ENCODE results near the gene NCOA7.

The NCOA7 gene

DNA sequence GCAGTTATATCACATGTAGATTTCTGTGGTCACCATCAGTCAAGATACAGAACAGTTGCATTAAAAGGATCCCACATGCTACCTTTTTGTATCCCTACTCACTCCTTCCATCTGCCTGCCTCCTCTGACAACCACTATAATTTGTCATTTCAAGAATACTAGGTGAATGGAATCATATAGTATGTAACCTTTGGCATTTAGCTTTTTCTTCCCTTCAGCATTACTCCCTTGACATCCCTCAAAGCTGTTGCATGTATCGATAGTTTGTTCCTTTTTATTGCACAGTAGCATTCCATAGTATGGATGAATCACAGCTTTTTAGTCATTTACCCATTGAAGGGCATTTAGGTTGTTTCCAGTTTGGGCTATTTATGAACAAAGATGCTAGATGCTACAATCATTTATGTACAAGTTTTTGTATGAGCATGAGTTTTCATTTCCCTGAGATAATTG lies 26.1 kb downstream of the NCOA7 start:
- DNase-seq, result no peak

DNA sequence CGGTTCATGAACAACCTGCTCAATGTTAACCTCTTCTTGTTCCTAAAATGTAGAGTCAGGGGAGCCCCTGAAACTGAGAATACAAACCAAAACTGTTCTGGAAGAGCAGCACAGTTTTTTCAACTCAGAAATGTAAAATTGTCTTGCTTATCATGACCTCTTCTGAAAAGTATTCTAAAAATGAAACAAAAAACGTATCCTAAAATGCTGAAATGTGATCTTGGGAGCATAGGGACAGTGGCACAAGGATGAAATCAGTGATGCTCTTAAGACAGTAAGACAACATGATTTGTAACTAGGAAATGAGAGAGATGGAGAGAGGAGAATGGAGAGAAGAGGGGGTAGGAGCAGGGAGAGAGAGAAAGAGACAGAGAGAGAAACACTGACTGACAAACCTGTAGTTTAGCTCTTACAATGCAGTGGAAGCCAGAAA lies 27.5 kb downstream of the NCOA7 start:
- no peak for DNase-seq

DNA sequence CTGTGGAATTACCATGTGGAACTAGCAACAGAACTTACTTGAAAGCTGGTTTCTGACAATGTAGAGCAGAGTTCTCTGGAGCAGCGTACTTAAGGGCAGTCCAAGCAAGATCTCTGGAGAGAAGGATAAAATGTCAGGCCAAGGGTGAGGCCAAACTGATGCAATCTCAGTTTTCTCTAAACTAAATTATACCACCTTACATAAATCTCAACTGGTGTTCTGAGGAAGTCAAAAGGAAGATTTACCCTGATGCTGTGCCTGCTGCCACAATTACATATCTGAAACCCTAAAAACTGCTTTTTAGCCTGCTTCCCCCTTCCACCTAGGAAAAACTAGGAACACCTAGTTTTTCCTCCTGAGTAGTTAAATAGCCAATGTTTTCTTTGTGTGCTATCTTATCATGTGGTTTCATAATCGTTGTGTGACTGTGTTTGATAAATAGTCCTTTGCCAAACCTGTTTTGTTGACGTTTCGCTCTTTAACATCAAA lies 28.1 kb downstream of the NCOA7 start:
- DNase-seq, result no peak

DNA sequence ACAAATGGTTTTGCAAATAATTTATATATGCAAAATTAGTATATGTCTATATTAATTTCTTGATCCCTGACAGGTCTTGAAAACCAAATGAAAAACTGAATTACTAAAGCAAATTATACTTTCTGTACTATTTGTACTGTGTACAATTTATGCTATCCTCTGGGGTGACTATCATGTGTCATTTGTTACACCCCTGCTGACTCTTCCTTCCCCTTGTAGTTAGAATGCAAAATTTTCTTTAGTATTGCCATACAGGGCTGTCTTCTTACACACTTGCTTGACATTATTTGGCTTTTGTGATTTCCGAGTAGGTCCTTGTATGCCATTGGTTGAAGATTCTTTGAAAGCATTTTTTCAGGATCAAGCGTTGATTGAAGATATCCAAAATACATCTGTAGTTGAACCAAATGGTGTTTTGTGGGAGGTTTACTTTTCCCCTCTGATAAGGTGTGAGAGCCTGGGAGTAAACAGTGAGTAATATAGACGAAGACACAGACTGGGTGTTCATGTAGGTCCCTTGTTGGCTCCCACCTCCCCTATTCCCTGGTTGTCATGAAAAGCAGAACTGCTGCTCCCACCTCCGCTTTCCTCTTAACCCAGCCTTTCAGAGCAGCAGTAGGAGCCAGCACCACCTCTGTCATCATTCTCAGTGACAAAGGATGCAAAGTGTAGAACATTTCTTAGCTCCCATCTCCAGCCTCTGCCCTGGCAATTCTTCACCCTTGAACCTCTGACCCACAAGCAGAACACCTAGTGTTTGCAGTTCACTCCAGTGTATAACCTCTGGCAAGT lies 29.0 kb downstream of the NCOA7 start:
- no peak for DNase-seq

DNA sequence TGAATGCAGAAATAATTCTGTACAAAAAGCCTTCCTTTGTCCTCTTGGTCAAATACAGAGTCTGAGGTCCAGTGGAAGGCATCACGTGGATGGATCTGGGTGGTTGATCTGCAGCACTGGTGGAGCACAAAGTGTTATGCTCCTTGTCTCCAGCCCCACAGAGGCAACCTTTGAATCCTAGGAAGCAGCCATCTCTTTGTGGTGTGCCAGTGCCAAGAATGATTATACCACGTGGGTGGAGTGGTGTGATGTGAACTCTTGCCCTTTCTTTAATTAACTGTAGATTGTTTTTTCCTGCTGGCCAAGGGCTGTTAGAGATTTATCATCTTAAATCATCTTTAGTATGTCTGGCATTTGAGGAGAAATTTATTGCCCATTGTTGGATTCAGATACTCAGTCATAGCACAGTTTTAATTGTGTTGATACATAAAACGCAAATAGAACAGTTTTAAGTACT lies 31.1 kb downstream of the NCOA7 start:
- DNase-seq, result no peak

DNA sequence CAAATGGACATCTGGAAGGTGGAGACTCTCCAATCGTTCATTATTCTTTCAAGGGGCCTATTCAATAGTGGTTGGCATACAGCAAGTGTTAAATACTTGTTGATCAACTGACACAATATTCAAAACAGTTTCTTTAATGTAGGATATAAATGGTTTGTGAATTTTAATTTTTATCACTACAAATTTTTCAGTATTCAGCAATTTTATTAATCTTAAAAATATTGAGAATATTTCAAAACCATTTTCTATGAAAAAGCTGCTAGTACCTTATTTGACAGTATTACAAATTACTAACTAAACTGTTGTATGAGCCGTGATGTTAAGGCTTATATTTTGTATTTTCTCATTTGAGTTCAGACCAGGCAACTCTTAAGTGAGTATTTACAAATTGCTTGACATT lies 32.4 kb downstream of the NCOA7 start:
- DNase-seq, result no peak

DNA sequence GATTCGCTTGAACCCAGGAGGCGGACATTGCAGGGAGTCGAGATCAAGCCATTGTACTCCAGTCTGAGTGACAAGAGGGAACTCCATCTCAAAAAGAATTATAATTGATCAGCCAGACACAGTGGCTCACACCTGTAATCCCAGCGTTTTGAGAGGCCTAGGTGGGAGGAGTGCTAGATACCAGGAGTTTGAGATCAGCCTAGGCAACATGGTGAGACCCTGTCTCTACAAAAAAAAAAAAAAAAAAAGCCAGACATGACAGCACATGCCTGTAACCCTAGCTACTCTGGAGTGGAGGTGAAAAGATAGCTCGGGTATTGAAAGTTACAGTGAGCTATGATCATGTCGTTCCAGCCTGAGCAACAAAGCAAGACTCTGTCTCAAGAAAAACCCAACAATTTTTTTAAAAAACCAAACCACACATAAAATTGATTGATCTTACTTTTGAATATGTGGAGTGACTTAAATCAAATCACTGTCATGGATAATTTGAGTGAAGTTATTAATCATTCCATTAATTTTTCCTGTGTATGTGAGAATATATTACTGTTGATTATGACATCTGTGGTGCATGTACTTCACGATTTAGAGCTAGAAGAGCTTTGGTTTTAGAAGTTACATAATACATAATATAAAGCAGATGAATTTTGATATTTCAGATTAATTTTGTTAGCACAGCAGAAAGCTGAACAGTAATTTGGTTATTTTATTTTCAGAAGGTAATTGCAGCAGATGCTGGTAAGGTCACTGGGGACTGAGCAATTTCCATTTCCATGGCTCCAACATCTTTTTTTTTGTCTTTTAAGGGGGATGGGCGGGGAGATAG lies 34.4 kb downstream of the NCOA7 start:
- DNase-seq, result no peak

DNA sequence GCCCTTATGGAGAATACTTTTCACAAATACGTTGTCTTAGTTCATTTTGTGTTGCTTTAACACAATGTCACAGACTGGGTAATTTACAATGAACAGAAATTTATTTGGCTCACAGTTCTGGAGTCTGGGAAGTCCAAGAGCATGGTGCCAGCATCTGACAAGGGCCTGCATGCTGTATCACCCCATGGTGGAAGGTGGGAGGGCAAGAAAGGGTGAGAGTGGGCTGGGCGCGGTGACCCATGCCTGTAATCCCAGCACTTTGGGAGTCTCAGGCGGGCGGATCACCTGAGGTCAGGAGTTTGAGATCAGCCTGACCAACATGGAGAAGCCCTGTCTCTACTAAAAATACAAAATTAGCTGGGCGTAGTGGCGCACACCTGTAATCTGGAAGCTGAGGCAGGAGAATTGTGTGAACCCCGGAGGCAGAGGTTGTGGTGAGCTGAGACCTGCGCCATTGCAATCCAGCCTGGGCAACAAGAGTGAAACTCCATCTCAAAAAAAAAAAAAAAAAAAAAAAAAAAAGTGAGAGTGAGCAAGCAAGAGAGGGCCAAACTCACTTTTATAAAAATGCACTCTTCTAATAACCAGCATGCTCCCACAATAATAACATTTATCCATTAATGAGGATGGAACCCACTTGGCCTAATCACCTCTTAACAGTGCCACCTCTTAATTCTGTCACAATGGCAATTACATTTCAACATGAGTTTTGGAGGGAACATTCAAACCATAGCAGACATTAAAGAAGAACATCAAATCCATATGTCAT lies 36.1 kb downstream of the NCOA7 start:
- DNase-seq, result no peak

DNA sequence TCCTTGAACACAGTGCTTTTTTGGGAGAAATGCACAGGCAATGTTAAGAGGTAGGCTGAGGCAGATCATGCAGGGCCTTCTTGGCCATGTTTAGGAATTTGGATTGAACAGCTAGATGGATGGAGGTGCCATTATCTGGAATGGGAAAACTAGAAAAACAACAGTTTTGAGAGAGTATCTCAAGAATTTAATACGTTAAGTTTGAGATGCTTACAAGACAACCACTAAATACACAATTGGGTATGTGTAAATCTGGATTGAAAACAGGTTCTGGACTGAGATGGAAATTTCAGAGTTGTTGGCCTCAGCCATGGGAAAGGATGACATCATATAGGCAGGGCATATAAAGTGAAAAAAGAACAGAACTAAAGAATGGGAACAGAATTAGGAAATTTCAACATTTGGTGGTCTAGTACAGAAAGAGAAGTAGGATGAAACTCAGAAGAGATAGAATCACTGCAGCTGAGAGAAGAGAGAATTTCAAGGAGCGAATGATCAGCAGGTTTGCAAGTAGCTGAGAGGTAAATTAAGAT lies 37.1 kb downstream of the NCOA7 start:
- no peak for DNase-seq

DNA sequence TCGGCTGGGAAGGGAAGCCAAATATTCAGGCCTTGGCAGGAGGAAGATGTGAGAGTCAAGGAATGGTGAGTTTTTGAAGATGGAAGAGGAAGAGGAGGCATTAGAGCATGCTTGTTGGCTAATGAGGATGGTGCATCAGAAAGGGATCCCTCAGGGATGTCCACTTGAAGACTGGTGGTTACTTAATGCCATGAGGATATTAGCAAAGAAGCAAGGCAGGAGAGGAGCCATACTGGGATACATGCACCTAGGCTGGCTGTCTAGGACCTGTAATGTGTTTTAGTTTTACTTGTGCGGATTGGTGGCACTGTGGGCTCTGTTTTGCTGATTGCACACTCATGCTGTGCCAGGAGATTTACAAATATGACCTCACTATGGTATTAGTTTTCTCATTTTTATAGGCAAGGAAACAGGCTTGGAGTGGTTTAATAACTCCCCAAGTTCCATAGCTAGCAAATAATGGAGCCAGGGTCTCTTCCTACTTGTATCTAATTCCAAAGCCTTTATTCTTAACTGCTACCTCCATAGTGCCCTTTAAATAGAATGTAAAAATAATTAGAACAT lies 37.8 kb downstream of the NCOA7 start:
- DNase-seq, result no peak

DNA sequence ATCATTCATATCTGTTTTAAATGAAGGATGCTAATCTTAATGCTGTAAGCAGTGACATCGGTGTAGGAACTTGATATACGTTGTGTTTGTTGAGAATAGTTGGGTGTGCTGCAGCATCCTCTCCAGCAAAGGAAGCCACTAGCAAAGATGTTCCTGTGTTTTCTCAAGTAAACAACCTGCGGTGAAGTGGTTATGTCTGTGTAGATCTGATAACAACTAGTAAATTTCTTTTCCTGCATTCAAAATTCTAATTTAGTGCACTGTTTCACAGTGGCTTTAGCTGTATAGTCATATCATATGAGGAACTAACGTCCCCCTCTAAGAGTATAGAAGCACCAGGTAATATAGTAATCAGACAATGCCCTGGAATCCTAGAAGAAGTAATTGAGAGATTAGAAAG lies 38.7 kb downstream of the NCOA7 start:
- DNase-seq, result no peak

DNA sequence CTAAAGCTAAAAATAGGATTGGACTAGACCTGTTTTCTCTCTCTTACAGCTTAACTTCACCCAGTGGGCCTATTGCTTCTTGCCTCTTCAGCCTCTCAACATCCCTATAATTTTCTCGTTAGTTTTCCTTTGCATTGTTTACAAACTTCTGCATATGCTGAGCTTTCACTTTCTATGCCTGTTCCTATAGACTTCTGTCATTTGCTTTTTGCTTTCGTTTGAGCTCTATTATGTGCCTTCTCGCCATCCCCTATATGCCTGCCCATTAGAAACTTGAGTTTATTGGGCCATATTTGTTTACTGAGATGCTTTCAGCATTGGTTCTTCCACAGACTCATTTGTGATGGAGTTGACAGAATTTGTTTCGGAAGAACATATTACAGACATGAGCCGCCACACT lies 40.9 kb downstream of the NCOA7 start:
- no peak for DNase-seq

DNA sequence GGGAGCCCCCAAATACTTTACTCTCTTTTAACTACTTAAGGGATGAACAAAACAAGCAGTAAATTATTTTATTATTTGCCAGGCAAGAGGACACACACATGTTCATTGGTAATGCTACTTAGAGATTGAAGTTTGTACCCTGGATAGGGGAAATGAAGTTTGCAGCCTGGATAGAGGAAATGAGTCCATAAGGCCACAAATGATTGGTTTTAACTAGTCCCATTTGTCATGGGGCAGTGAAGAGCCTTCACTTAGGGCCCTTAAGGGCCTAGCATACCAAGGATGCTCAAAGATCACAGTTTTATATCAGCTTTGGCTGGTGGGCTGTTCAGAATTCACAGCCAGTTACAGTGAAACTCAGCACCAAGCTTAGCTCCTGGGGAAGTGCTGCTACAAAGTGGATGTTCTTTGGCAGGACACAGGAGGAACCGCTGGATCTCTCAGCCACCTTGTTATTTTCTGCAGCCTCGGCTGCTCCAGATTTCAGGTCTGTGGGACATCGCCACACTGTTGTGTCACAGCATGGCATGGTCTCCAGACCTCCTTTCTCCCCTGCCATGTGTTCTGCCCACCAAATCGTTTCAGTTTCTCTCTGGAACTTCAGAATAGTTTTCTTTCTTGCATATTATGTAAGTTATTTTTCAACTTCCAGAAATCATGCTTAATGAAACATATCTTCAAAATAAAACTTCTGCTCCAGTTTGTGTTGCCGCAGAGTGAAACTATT lies 41.8 kb downstream of the NCOA7 start:
- no peak for DNase-seq

DNA sequence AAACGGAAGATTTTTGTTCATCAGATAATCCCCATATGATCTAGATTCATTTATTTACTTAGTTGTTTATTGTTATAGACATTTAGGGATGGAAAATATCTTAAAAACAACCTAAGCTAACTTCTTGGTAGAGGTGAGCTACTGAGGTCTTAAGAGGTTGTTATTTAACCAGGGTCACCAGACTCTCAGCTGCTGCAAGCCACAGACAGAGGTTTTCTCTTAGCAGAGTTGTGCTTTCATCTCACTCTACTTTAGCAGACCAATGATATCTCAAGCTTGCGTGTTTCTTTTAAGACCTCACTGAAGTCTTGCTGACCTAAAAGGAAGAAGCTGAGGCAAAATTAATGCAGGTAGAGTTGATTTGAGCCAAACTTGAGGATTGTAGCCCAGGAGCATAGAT lies 43.6 kb downstream of the NCOA7 start:
- DNase-seq, result no peak

DNA sequence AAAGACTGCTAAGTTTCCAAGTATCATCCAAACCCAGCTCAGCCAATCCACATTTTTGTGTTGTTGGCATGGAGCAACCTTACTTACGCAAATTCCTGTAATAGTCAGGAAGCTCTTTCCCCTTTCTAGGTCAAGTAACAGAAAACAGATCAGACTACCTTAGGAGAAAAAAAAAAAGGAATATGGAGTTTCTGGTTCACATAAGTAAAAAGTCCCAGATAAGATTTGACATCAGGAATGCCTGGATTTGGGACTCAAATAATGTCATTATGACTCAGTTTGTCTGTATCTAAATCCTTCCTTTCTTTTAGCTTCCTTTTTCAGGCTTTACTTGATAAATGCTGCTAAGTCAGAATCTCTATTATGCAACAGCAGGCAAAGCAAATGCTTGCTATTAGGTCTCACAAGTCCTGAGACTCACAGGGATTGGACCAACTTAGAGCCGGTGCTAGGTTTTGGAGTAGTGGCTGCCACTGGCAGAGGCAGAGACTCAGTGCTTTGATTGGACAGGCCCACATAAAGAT lies 44.5 kb downstream of the NCOA7 start:
- no peak for DNase-seq

DNA sequence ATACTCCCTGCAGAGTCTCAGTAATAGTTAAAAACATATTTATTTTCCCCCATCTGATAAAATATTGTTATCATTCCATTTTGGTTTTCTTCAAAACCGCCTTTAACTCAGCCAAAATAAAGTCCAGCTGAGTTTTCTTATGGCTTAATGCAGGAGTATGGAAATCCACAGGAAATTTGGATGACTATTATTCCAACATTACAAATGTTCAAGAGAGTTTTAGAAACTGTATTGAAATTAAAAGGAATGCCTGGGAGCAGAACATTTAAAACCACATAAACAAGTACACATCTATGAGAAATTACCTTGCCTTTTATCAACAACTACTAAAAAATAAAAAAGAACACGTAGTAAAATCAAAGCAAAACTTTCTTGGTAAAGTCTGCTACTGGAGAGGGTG lies 45.7 kb downstream of the NCOA7 start:
- DNase-seq, result no peak

DNA sequence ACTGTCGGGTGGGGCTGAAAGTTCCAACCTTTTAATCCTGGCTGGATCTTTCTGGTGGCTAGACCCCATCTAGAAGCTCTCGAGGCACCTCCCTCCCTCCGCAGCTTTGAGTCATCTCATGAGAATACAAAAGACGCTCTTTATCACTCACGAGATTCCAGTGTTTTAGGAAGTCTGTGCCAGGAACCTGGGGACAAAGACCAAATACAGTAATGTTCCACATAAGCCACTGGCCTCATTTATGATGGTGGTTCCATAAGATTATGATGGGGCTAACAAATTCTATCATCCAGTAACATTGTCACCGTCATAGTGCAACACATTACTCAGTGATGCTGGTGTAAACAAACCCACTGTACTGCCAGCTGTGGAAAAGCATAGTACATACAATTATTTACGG lies 48.7 kb downstream of the NCOA7 start:
- no peak for DNase-seq

DNA sequence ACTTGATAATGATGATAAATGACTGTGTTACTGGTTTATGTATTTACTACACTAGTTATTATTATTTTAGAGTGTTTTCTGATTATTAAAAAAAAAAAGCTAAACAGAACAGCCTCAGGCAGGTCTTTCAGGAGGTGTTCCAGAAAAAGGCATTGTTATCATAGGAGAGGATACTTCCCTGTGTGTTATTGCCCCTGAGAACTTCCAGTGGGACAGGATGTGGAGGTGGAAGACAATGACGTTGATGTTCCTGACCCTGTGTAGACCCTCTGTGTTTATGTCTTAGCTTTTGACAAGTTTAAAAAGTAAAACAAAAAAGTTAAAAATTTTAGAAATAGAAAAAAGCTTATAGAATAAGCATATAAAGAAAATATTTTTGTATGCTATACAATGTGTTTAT lies 49.1 kb downstream of the NCOA7 start:
- no peak for DNase-seq

DNA sequence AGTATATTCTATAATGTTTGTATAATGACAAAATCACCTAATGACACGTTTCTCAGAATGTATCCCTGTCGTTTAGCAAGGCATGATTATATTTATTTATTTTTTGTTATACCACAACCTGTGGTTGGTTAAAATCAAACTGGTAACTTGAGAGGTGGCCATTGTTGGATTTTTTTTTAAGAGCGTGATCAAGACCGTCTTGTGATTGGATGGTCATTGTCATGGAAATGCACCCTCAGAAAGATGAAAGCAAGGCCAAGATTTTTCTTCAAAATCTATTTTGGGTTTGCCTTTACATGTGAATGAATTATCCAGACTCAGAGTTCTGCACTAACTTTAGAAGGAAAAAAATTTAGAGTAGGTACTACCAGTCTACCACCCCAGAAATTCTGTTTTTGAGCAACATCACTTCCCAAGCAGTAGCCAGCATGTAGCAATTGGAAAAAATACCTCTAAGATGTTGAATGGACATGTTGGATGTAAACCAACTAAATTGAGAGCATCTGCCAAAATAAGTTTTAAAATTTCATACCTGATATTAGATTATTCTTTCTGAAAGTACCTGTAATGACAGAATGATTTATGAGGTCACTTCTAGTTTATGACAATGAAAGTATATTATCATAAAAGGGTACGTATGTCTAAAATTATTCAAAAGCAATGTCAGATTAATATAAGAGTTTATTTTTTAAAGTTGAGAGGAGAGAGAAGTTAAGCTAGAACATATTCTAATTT lies 50.8 kb downstream of the NCOA7 start:
- no peak for DNase-seq

DNA sequence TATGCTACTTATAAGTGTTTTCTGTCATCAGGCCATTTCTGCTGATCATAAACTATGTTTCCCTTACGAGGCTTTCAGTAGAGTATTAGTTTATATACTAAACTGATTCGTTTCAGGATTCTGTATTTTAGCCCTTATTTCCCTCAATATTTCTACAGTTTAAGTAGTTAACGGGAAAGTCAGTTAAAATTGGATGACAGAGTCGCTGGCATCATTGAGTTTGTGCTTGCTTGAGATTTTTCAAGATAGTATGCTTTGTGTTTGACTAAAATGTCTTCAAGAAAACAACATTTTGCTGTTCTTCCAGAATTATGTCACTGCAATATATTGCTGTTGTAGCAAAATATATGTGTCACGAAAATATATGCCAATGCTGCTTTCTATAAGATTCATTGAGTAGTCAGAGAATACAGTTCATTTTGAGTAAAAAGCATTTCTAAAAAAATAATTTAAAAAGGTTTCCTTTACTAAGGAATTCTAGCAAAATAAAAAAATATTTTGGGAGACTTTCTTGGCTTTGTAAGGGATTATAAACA lies 51.4 kb downstream of the NCOA7 start:
- DNase-seq, result no peak

DNA sequence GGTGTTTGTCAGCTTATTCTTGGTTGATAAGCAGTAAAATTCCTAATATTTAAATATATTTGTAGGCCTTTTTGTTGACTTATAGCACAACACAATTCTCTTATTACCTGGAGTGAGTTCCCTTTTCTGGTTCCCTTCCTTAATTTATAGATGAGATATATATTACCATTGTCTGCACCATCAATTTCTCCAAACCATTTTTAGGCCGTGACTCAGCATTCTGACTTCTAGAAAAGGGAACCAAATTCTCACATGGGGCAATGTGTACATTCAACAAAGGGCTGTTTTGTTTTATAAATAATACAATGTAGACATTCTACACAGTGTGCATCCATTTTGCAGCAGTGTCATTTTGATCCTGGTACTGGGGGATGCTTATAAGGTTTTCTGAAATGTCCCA lies 52.8 kb downstream of the NCOA7 start:
- no peak for DNase-seq

Measured in stimulated activated CD4-positive, alpha-beta T cell treated with anti-CD3 and anti-CD28 coated beads, Interleukin-2, amount 100 ng/mL, for 48 hours (primary cell).